ENCODE results near the gene MPND. TPM values are rescaled to one million over a fixed set of nuclear protein-coding genes. Genes with fewer than 3 reads are reported as not detected.
A peak's percentile ranks its signal among the peaks of the same experiment; 100 is the strongest.

MPND gene
- total RNA-seq, 4 donors from 2014 or later = 5.3 to 9.2 (median 7.6) TPM

GRCh38 chr19:4390567-4391305 is 47.4 kb downstream of the MPND start:
- WGBS = 27% methylated on average over 8 of the region's 21 CpGs
- Histone ChIP-seq H3K27me3 (no peaks in the 10 kb centered on the region), H3K4me3 (peak overlapping the region; percentile 15 to 44 (median 27)), H3K36me3 (peaks cover 0 to 23% (median 6%) of the 10 kb centered on the region in 4 donors), H3K27ac (replicated peaks in 1 of 4) (peak overlapping the region; percentile 79 to 90 (median 86)), H3K4me1 (peaks cover 76 to 95% (median 91%) of the 10 kb centered on the region in 4 donors), H3K9me3 (no peaks in the 10 kb centered on the region)
- TF ChIP-seq POLR2A (IDR thresholded peaks at IDR 0.05; ENCODE audit: low read depth) (no peak), EP300 (IDR thresholded peaks at IDR 0.05) (no peak), POLR2AphosphoS5 (IDR thresholded peaks at IDR 0.05) (no peak), CTCF (IDR thresholded peaks at IDR 0.05) (no peak)
- no peak for DNase-seq (ENCODE audit: extremely low spot score)
- intact Hi-C loops (cut with DNase I) = no loop called here

- WGBS = 54% methylated on average over 7 of the region's 9 CpGs
- no peak for TF ChIP-seq CTCF (IDR thresholded peaks at IDR 0.05)
- TF ChIP-seq EP300 (IDR thresholded peaks at IDR 0.05) = no peak
- TF ChIP-seq POLR2AphosphoS5 (IDR thresholded peaks at IDR 0.05) = no peak
- TF ChIP-seq POLR2A (IDR thresholded peaks at IDR 0.05; ENCODE audit: low read depth) = no peak
- Histone ChIP-seq H3K27ac (replicated peaks in 1 of 4) (peak overlapping the region; percentile 79 to 90 (median 86)), H3K27me3 (no peaks in the 10 kb centered on the region), H3K36me3 (peaks cover 0 to 24% (median 7%) of the 10 kb centered on the region in 4 donors), H3K4me3 (peak overlapping the region; percentile 15 to 44 (median 27)), H3K4me1 (peaks cover 73 to 94% (median 86%) of the 10 kb centered on the region in 4 donors), H3K9me3 (no peaks in the 10 kb centered on the region)
- DNase-seq (ENCODE audit: extremely low spot score) = no peak
- intact Hi-C loops (cut with DNase I) = no loop called here
Observed at GRCh38 chr19:4391306-4391693, 47.9 kb downstream of the MPND start.

GRCh38 chr19:4391701-4392483 is 48.5 kb downstream of the MPND start:
- Histone ChIP-seq H3K4me3 (peak overlapping the region in 3 of 4 donors; percentile 5 to 44 (median 35)), H3K4me1 (peaks cover 77 to 94% (median 88%) of the 10 kb centered on the region in 4 donors), H3K27me3 (no peaks in the 10 kb centered on the region), H3K27ac (replicated peaks in 1 of 4) (peak overlapping the region; percentile 79 to 90 (median 86)), H3K36me3 (peaks cover 0 to 27% (median 7%) of the 10 kb centered on the region in 4 donors), H3K9me3 (no peaks in the 10 kb centered on the region)
- no peak for TF ChIP-seq CTCF (IDR thresholded peaks at IDR 0.05)
- TF ChIP-seq POLR2AphosphoS5 (IDR thresholded peaks at IDR 0.05) = peak; percentile 77 to 78
- TF ChIP-seq EP300 (IDR thresholded peaks at IDR 0.05) = peak; percentile 39
- no peak for TF ChIP-seq POLR2A (IDR thresholded peaks at IDR 0.05; ENCODE audit: low read depth)
- DNase-seq (ENCODE audit: extremely low spot score) = no peak
- WGBS = 36% methylated on average over 20 of the region's 20 CpGs
- intact Hi-C loops (cut with DNase I) = no loop called here

- TF ChIP-seq EP300 (IDR thresholded peaks at IDR 0.05) (no peak), CTCF (IDR thresholded peaks at IDR 0.05) (no peak), POLR2AphosphoS5 (IDR thresholded peaks at IDR 0.05) (peak in 1 of 2 donors; percentile 33)
- 55% methylated on average over 7 of the region's 8 CpGs for WGBS
- H3K27ac ChIP-seq (replicated peaks in 1 of 4) = peak overlapping the region; percentile 79 to 90 (median 86)
- H3K27me3 ChIP-seq = no peaks in the 10 kb centered on the region
- DNase-seq (ENCODE audit: extremely low spot score) = no peak
- no peak overlapping the region for H3K4me3 ChIP-seq
- intact Hi-C loops (cut with DNase I) = no loop called here
- H3K4me1 ChIP-seq = peaks cover 79 to 98% (median 90%) of the 10 kb centered on the region in 4 donors
- H3K9me3 ChIP-seq = no peaks in the 10 kb centered on the region
- H3K36me3 ChIP-seq = peaks cover 0 to 28% (median 9%) of the 10 kb centered on the region in 4 donors
Observed at GRCh38 chr19:4393947-4394590, 50.7 kb downstream of the MPND start.

Measured in esophagus muscularis mucosa (tissue), 4 donors.